ENCODE data around the gene BTN1A1. TPM values are rescaled to one million over a fixed set of nuclear protein-coding genes. Genes with fewer than 3 reads are reported as not detected.

BTN1A1 gene
- total RNA-seq, 1 donor from 2014 or later = not detected

DNA sequence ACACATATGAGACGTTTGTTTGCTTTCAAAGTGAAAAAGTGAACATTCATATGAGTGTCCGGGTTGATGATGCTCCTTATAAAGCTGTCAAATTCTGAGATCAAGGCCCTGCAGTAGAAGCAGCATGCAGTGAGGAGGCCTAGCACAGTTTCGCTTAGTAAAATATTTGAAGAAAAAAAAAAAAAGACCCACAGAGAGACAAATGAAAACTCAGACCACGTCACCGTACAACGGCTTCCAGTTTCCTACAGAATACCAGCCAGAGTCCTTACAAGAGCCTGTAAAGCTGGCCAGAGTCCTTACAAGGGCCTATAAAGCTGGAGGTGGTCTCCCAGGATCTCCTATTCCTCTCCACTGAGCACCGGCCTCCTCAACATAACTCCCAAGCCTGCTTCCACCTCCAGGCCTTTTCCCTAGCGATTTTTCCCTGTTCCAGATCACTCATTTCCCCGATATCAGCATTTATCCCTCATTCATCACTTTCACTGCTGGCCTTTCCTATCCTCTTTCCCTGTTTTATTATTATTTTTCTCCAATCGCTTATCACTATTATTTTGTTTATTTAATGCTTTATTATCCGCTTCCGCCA lies 36.6 kb downstream of the BTN1A1 start:
- Mint-ChIP-seq H3K27ac (ENCODE audit: unreplicated experiment) (peak overlapping the region; percentile 99), H3K4me3 (ENCODE audit: unreplicated experiment) (peak overlapping the region; percentile 91), H3K4me1 (ENCODE audit: low read depth) (peaks cover 58% of the 10 kb centered on the region), H3K36me3 (ENCODE audit: low read depth) (peaks cover 7% of the 10 kb centered on the region), H3K9me3 (ENCODE audit: low read depth) (no peaks in the 10 kb centered on the region), H3K27me3 (ENCODE audit: low read depth) (no peaks in the 10 kb centered on the region)
- no peak for DNase-seq (ENCODE audit: low spot score)
- TF ChIP-seq, protein P1, sequence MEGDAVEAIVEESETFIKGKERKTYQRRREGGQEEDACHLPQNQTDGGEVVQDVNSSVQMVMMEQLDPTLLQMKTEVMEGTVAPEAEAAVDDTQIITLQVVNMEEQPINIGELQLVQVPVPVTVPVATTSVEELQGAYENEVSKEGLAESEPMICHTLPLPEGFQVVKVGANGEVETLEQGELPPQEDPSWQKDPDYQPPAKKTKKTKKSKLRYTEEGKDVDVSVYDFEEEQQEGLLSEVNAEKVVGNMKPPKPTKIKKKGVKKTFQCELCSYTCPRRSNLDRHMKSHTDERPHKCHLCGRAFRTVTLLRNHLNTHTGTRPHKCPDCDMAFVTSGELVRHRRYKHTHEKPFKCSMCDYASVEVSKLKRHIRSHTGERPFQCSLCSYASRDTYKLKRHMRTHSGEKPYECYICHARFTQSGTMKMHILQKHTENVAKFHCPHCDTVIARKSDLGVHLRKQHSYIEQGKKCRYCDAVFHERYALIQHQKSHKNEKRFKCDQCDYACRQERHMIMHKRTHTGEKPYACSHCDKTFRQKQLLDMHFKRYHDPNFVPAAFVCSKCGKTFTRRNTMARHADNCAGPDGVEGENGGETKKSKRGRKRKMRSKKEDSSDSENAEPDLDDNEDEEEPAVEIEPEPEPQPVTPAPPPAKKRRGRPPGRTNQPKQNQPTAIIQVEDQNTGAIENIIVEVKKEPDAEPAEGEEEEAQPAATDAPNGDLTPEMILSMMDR (IDR thresholded peaks at IDR 0.05) = no peak

DNA sequence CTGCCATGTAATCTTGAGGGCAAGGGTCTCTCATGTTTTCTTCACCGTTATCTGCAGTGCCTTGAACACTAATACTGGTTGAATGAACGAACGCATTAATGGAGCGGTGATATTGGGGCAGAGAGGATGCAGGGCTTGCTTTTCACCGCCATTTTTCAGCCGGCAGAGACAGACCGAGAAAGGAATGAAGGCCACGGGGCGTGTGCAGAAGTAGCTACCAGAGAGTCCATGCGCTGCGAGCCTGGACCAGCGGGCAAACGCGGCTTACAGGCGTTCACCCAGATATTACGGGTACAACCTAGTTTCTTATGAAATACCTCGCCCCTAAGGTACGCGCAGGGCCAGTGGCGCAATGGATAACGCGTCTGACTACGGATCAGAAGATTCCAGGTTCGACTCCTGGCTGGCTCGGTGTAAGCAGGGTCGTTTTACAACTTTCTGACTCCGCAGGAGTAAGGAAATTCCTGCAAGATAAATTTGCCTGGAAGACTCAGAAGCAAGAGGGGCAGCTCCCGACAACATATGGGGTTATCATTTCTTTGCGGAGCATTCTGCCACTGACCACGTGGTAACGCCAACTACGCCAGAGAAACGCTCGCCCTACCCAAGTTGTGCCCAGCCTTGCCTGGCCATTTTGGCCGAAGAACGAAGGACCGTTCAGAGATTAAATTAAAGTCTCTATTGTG lies 37.2 kb downstream of the BTN1A1 start:
- Mint-ChIP-seq H3K27me3 (ENCODE audit: low read depth) (no peaks in the 10 kb centered on the region), H3K4me1 (ENCODE audit: low read depth) (peaks cover 56% of the 10 kb centered on the region), H3K9me3 (ENCODE audit: low read depth) (no peaks in the 10 kb centered on the region), H3K4me3 (ENCODE audit: unreplicated experiment) (peak overlapping the region; percentile 91), H3K27ac (ENCODE audit: unreplicated experiment) (peak overlapping the region; percentile 99), H3K36me3 (ENCODE audit: low read depth) (peaks cover 8% of the 10 kb centered on the region)
- peak; percentile 96 for DNase-seq (ENCODE audit: low spot score)
- TF ChIP-seq, protein P1 (IDR thresholded peaks at IDR 0.05) = no peak

DNA sequence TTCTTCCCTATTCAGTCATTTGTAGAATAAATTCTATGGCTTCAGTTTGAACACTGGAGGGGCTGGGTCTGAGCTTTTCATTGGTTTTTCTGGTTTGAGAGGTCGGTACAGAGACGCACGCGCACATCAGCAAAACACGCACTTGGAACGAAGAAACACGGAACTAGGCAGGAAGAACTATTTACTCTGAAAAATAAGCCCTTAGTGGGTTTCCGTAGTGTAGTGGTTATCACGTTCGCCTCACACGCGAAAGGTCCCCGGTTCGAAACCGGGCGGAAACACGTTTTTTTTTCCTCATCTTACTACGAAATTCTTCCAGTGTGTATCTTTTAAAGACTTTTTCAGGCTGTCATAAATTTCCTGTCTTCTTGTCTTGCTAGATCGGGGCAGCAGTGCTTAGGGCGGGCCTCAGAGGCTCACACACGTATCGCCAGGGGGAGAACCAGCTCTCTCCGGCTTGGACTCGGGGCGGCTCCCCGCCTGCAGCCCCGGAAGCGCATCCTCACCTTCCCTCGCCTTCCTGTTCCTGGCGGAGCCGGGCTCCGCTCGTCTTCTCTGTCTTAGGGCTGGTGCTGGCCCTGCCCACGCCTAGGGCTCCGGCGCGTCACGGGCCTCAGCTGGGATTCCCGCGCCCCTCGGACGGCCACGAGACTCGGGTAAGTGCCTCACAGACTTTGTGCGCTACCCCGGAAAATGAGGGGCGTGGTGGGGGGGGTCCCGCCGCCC lies 37.9 kb downstream of the BTN1A1 start, which contains the start of gene HMGN4:
TSS of gene HMGN4 (plus strand) at position 521 of the 726 bp plus-strand sequence. CDS start 6,841 bp downstream, outside the sequence.
- TF ChIP-seq, protein P1 (IDR thresholded peaks at IDR 0.05) = peak; percentile 37
- H3K27ac Mint-ChIP-seq (ENCODE audit: unreplicated experiment) = peak within 1 kb of the TSS; percentile 99
- H3K27me3 Mint-ChIP-seq (ENCODE audit: low read depth) = no peaks in the 10 kb centered on the region
- peaks cover 49% of the 10 kb centered on the region for H3K4me1 Mint-ChIP-seq (ENCODE audit: low read depth)
- H3K4me3 Mint-ChIP-seq (ENCODE audit: unreplicated experiment) = peak within 1 kb of the TSS; percentile 91
- peaks cover 11% of the 10 kb centered on the region for H3K36me3 Mint-ChIP-seq (ENCODE audit: low read depth)
- H3K9me3 Mint-ChIP-seq (ENCODE audit: low read depth) = no peaks in the 10 kb centered on the region
- DNase-seq (ENCODE audit: low spot score) = no peak

DNA sequence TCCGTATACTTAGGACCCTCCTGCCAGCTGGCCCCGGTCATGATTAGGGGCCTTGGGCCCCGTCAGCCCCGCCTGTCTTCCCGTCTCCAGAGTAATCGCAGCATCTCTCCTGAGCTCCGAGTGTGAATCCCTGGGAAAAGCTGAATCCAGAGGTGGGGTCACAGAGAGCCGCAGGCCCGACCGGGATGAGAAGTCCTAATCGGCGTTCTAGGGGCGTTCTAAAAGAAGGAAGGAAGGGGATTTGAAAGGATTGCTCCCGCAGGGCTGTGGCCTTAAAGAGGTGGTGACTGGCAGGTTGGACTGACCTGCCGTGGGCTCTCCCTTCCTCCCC lies 38.4 kb downstream of the BTN1A1 start:
- H3K27me3 Mint-ChIP-seq (ENCODE audit: low read depth) = no peaks in the 10 kb centered on the region
- TF ChIP-seq, protein P1 (IDR thresholded peaks at IDR 0.05) = no peak
- H3K36me3 Mint-ChIP-seq (ENCODE audit: low read depth) = peaks cover 13% of the 10 kb centered on the region
- DNase-seq (ENCODE audit: low spot score) = no peak
- no peaks in the 10 kb centered on the region for H3K9me3 Mint-ChIP-seq (ENCODE audit: low read depth)
- H3K4me3 Mint-ChIP-seq (ENCODE audit: unreplicated experiment) = peak overlapping the region; percentile 91
- H3K4me1 Mint-ChIP-seq (ENCODE audit: low read depth) = peaks cover 49% of the 10 kb centered on the region
- H3K27ac Mint-ChIP-seq (ENCODE audit: unreplicated experiment) = peak overlapping the region; percentile 99

DNA sequence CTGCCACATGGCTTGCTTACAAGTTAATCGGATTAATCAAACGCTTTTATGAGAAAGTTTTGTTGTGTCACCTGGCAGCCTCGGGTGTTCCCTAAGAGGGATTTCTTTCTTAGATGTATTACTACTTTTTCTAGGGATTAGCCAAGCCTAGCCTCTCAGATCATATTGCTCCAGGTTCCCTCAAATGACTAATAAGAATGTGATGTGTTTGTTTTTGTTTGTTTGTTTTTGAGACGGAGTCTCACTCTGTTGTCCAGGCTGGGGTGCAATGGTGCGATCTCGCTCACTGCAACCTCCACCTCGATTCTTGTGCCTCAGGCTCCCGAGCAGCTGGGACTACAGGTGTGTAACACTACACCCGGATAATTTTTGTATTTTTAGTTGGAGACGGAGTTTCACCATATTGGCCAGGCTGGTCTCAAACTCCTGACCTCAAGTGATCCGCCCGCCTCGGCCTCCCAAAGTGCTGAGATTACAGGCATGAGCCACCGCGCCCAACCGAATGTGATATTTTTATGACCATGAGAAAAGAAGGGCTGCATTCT lies 39.0 kb downstream of the BTN1A1 start:
- H3K4me1 Mint-ChIP-seq (ENCODE audit: low read depth) = peaks cover 48% of the 10 kb centered on the region
- no peaks in the 10 kb centered on the region for H3K27me3 Mint-ChIP-seq (ENCODE audit: low read depth)
- no peaks in the 10 kb centered on the region for H3K9me3 Mint-ChIP-seq (ENCODE audit: low read depth)
- TF ChIP-seq, protein P1 (IDR thresholded peaks at IDR 0.05) = no peak
- no peak for DNase-seq (ENCODE audit: low spot score)
- peak overlapping the region; percentile 99 for H3K27ac Mint-ChIP-seq (ENCODE audit: unreplicated experiment)
- peaks cover 17% of the 10 kb centered on the region for H3K36me3 Mint-ChIP-seq (ENCODE audit: low read depth)
- H3K4me3 Mint-ChIP-seq (ENCODE audit: unreplicated experiment) = peak overlapping the region; percentile 91

Data from chondrocyte (in vitro differentiated cells).